CD14-positive monocyte (primary cell): ENCODE results near the gene NFYB. TPM values are rescaled to one million over a fixed set of nuclear protein-coding genes. Genes with fewer than 3 reads are reported as not detected.
A peak's percentile ranks its signal among the peaks of the same experiment; 100 is the strongest.

Experiments
- DNase-seq, 3 donors: peaks; one replicate each; pipeline ENCODE4 v3.0.0-alpha.2; 2011 to 2022
- H2AFZ ChIP-seq: 2 replicates; pipeline ENCODE4 v1.6.0; 2012; ENCODE audit warnings: mild to moderate bottlenecking, low read depth, low read length, inconsistent platforms; ENCODE audit not compliant: insufficient read depth, poor library complexity, severe bottlenecking
- H3K27ac ChIP-seq, 2 donors: 1 replicate in 1 of 2; 2 replicates in 1 of 2; pipeline ENCODE4 v1.5.1; 2012 to 2013; ENCODE audit warnings: low read length in 2 of 2, control low read depth in 1 of 2, inconsistent platforms in 1 of 2, low read depth in 1 of 2, mild to moderate bottlenecking in 1 of 2
- H3K27me3 ChIP-seq, 2 donors: one replicate each; pipeline versions ENCODE4 v1.6.0 to v1.6.1; 2011 to 2013; ENCODE audit warnings: low read length in 2 of 2; ENCODE audit not compliant: control insufficient read depth in 2 of 2, insufficient read depth in 2 of 2
- H3K36me3 ChIP-seq, 2 donors: replicated peaks in 1 of 2; 1 replicate in 1 of 2; 2 replicates in 1 of 2; pipeline versions ENCODE4 v1.5.1 to v1.6.1; 2012 to 2013; ENCODE audit warnings: low read length in 2 of 2, control low read depth in 1 of 2, inconsistent platforms in 1 of 2, mild to moderate bottlenecking in 1 of 2; ENCODE audit not compliant: insufficient read depth in 2 of 2, control insufficient read depth in 1 of 2
- H3K4me1 ChIP-seq, 2 donors: 1 replicate in 1 of 2; 2 replicates in 1 of 2; pipeline versions ENCODE4 v1.5.1 to v1.6.1; 2012 to 2013; ENCODE audit warnings: low read length in 2 of 2, control low read depth in 1 of 2, inconsistent platforms in 1 of 2, mild to moderate bottlenecking in 1 of 2, moderate library complexity in 1 of 2; ENCODE audit not compliant: insufficient read depth in 2 of 2, control insufficient read depth in 1 of 2
- H3K4me2 ChIP-seq: replicated peaks from 2 replicates; pipeline ENCODE3; 2012; ENCODE audit warnings: low read length, moderate library complexity, mild to moderate bottlenecking; ENCODE audit not compliant: poor library complexity, severe bottlenecking; ENCODE audit errors: extremely low read depth
- H3K4me3 ChIP-seq, 3 experiments: fragments of 200-600 bp in 1 of 3; sonication (generic) in 1 of 3; replicated peaks in 1 of 3; 1 replicate in 2 of 3; 2 replicates in 1 of 3; pipeline ENCODE4 v1.5.1; 2011 to 2013; ENCODE audit warnings: low read length in 3 of 3, mild to moderate bottlenecking in 3 of 3, control low read depth in 2 of 3, low read depth in 2 of 3, inconsistent platforms in 1 of 3, moderate library complexity in 1 of 3
- H3K79me2 ChIP-seq: 2 replicates; pipeline ENCODE4 v1.6.0; 2012; ENCODE audit warnings: mild to moderate bottlenecking, control low read depth, inconsistent platforms, low read length, moderate library complexity; ENCODE audit not compliant: insufficient read depth
- H3K9ac ChIP-seq: 2 replicates; pipeline ENCODE4 v1.6.0; 2017; ENCODE audit warnings: low read length, mild to moderate bottlenecking; ENCODE audit not compliant: insufficient read depth, poor library complexity, severe bottlenecking
- H3K9me3 ChIP-seq, 2 donors: replicated peaks in 1 of 2; 1 replicate in 1 of 2; 2 replicates in 1 of 2; pipeline versions ENCODE4 v1.5.1 to v1.6.1; 2012 to 2013; ENCODE audit warnings: low read length in 2 of 2, control low read depth in 1 of 2; ENCODE audit not compliant: control insufficient read depth in 1 of 2, insufficient read depth in 1 of 2
- H4K20me1 ChIP-seq: 2 replicates; pipeline ENCODE4 v1.6.0; 2012; ENCODE audit warnings: mild to moderate bottlenecking, low read length, control low read depth, moderate library complexity; ENCODE audit not compliant: insufficient read depth
- H3K27ac Mint-ChIP-seq, 7 donors: one replicate each; pipeline ENCODE4 v1.8.0; 2020; ENCODE audit warnings: mild to moderate bottlenecking in 7 of 7, mixed read lengths in 7 of 7, moderate library complexity in 6 of 7, inconsistent platforms in 2 of 7
- H3K27me3 Mint-ChIP-seq, 3 donors: one replicate each; pipeline ENCODE4 v1.8.0; 2021 to 2022; ENCODE audit warnings: low read depth in 3 of 3, mild to moderate bottlenecking in 3 of 3, mixed read lengths in 3 of 3, moderate library complexity in 3 of 3, inconsistent platforms in 1 of 3
- H3K36me3 Mint-ChIP-seq, 2 donors: one replicate each; pipeline ENCODE4 v1.8.0; 2020; ENCODE audit warnings: mixed read lengths in 2 of 2, inconsistent platforms in 1 of 2, mild to moderate bottlenecking in 1 of 2
- H3K4me1 Mint-ChIP-seq: one replicate; pipeline ENCODE4 v1.8.0; 2020; ENCODE audit warnings: mild to moderate bottlenecking, mixed read lengths
- H3K4me3 Mint-ChIP-seq, 2 donors: one replicate each; pipeline ENCODE4 v1.8.0; 2020; ENCODE audit warnings: mild to moderate bottlenecking in 2 of 2, mixed read lengths in 2 of 2, moderate library complexity in 1 of 2
- H3K9me3 Mint-ChIP-seq, 7 donors: one replicate each; pipeline ENCODE4 v1.8.0; 2020 to 2022; ENCODE audit warnings: mixed read lengths in 7 of 7, mild to moderate bottlenecking in 6 of 7, moderate library complexity in 6 of 7, inconsistent platforms in 2 of 7
- CTCF ChIP-seq: fragments of 200-600 bp; IDR thresholded peaks from one replicate; pipeline ENCODE4 v1.8.0; 2022; ENCODE audit warnings: antibody characterized with exemption, mild to moderate bottlenecking
- WGBS: methylation state at CpG from one replicate; pipeline ENCODE4 v1.1.5; 2013; ENCODE audit warnings: missing lambda C conversion rate; ENCODE audit not compliant: insufficient coverage; 5-methylcytosine and 5-hydroxymethylcytosine counted together
- intact Hi-C, 2 donors: fragments of 100-400 bp; cut with micrococcal nuclease; formaldehyde crosslinking; loops; one replicate each; pipeline versions ENCODE4 v1.15.0 to v1.15.1; 2023
- polyA plus RNA-seq, 3 donors: library from polyadenylated mRNA; depleted of rRNA in 1 of 3; unstranded in 2 of 3; stranded (reverse) in 1 of 3; fragments of 300-500 nt in 2 of 3; fragments of >200 nt in 1 of 3; fragmentation: Illumina TruSeq in 2 of 3; gene quantifications; 1 replicate in 2 of 3; 2 replicates in 1 of 3; pipeline ENCODE4 v1.2.3, GENCODE V29; 2012 to 2021

NFYB gene
- polyA plus RNA-seq, 3 donors, result 11.6 to 14.6 (median 12.3) TPM

GRCh38 chr12:104133321-104133720, 4.7 kb downstream of the NFYB start:
- Histone ChIP-seq H2AFZ (no peak overlapping the region), H3K27me3 (no peaks in the 10 kb centered on the region), H3K79me2 (peaks cover 64% of the 10 kb centered on the region), H3K4me3 (no peak overlapping the region), H4K20me1 (peaks cover 9% of the 10 kb centered on the region), H3K36me3 (peaks cover 23 to 53% of the 10 kb centered on the region in 2 donors), H3K4me2 (no peak overlapping the region), H3K9ac (no peak overlapping the region), H3K27ac (peak overlapping the region in 1 of 2 donors; percentile 23), H3K4me1 (peaks cover 16 to 28% of the 10 kb centered on the region in 2 donors), H3K9me3 (no peaks in the 10 kb centered on the region)
- peaks cover 16% of the 10 kb centered on the region for H3K4me1 Mint-ChIP-seq
- DNase-seq, result peak in 2 of 3 donors; percentile 17 to 20
- H3K4me3 Mint-ChIP-seq, result no peak overlapping the region
- H3K9me3 Mint-ChIP-seq, result no peaks in the 10 kb centered on the region
- 33% methylated on average over 4 of the region's 5 CpGs for WGBS
- no peak for TF ChIP-seq CTCF
- peak overlapping the region in 2 of 7 donors; percentile 43 to 75 for H3K27ac Mint-ChIP-seq
- no peaks in the 10 kb centered on the region for H3K27me3 Mint-ChIP-seq
- H3K36me3 Mint-ChIP-seq, result peaks cover 31 to 33% of the 10 kb centered on the region in 2 donors
- intact Hi-C loops, result loop anchor here (10.0 kb wide), 3 partner anchors 69 to 971 kb away; partner anchors contain the start of genes HCFC2 (in 2 of the 2) and WASHC4 (in 1 of the 2)

- no peak for DNase-seq
- 89% methylated on average over 4 of the region's 7 CpGs for WGBS
- H3K36me3 ChIP-seq, result peaks cover 30 to 62% of the 10 kb centered on the region in 2 donors
- H3K79me2 ChIP-seq, result peaks cover 64% of the 10 kb centered on the region
- peaks cover 15 to 27% of the 10 kb centered on the region in 2 donors for H3K4me1 ChIP-seq
- no peak overlapping the region for H3K9ac ChIP-seq
- H3K9me3 ChIP-seq, result no peaks in the 10 kb centered on the region
- no peak overlapping the region for H3K27ac ChIP-seq
- Mint-ChIP-seq H3K4me1 (peaks cover 16% of the 10 kb centered on the region), H3K4me3 (no peak overlapping the region), H3K36me3 (peaks cover 39% of the 10 kb centered on the region in 2 donors), H3K9me3 (no peaks in the 10 kb centered on the region), H3K27me3 (no peaks in the 10 kb centered on the region), H3K27ac (no peak overlapping the region)
- no peak for TF ChIP-seq CTCF
- intact Hi-C loops, result loop anchor here (10.0 kb wide), 3 partner anchors 68 to 972 kb away; partner anchors contain the start of genes HCFC2 (in 2 of the 2) and WASHC4 (in 1 of the 2)
- H4K20me1 ChIP-seq, result peaks cover 9% of the 10 kb centered on the region
- no peak overlapping the region for H3K4me3 ChIP-seq
- no peaks in the 10 kb centered on the region for H3K27me3 ChIP-seq
- no peak overlapping the region for H3K4me2 ChIP-seq
- H2AFZ ChIP-seq, result no peak overlapping the region
These were observed 5.6 kb downstream of the NFYB start for GRCh38 chr12:104132351-104132956.
